ENCODE data around the gene ADGRG4.
"Not testable (repeated sequence)": the region's sequence is repeated elsewhere in the genome, so short reads cannot be mapped to it uniquely, and the experiment has no call there.

Gene ADGRG4

GRCh38 chrX:136300721-136301120, at the start of gene ADGRG4:
TSS of gene ADGRG4 (plus strand) at chrX:136300963. CDS start at chrX:136308778, 7,815 bp downstream.
- DNase-seq (ENCODE audit: low spot score) = not testable (repeated sequence)

GRCh38 chrX:136251041-136251991, 49.4 kb upstream of the ADGRG4 start, which contains the start of gene MAP7D3:
TSS of gene MAP7D3 (minus strand) at chrX:136251400. CDS start at chrX:136251358, 42 bp downstream.
- peak; percentile 60 for DNase-seq (ENCODE audit: low spot score)

DNA sequence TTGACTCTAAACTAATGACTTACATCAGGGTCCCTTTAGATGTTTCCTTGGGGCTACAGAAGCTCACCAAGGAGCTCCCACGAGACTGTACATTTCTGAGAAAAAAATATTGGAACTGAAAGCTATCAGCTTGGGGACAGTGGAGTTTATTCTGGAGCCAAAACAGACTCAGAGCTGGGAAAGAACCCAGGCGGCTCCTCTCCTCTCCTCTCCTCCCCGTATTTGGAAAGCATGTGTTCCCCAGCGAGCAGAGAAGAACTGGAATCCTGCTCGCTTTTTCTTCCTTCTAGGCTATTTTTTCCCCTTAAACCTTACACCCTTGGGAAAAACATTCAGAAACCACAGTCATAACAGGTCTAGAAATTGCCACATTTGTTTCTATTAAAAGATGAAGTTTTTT, 45.2 kb upstream of the ADGRG4 start:
- no peak for DNase-seq (ENCODE audit: low spot score)

DNA sequence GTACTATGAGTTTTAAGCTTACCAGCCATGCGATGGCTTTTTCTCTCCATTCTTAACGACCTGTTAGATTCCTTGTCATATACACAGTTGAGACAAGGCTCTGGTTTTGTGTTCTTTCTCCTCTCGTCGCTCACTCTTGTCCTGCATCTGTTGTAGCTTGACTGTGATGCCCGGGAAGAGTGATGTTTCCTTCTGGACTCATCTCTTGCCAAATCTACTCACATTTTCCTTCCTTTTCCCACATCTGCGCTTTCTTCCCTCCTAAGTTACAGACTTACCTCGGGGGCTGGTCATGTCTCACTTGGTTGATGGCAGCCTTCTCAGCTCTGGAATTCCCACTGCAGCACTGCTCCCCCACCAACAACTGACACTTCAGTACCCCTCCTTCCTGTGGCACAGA, 44.7 kb upstream of the ADGRG4 start:
- DNase-seq (ENCODE audit: low spot score) = no peak

GRCh38 chrX:136258951-136259350, 41.8 kb upstream of the ADGRG4 start:
- no peak for DNase-seq (ENCODE audit: low spot score)

DNA sequence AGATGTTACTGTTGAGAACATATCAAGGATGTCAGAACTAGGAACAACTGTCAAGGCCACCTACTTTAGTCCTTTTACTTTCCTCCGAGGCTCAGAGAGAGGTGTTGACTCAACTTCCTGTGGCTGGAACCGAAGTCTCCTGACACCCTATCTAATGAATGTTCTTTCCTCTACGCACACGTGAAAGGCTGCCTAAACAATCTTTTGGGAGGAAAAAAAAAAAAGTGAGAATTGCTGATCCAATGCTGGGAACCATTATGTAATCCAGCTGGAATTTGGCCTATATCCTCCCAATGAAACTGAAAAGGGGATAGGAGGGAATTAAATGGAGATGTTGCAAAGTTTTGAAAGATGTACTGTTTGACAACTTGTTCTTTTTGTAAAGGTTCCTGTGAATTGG, 41.2 kb upstream of the ADGRG4 start:
- DNase-seq (ENCODE audit: low spot score) = peak; percentile 48

GRCh38 chrX:136260776-136261175, 40.0 kb upstream of the ADGRG4 start:
- no peak for DNase-seq (ENCODE audit: low spot score)

GRCh38 chrX:136261321-136261720, 39.4 kb upstream of the ADGRG4 start:
- no peak for DNase-seq (ENCODE audit: low spot score)

DNA sequence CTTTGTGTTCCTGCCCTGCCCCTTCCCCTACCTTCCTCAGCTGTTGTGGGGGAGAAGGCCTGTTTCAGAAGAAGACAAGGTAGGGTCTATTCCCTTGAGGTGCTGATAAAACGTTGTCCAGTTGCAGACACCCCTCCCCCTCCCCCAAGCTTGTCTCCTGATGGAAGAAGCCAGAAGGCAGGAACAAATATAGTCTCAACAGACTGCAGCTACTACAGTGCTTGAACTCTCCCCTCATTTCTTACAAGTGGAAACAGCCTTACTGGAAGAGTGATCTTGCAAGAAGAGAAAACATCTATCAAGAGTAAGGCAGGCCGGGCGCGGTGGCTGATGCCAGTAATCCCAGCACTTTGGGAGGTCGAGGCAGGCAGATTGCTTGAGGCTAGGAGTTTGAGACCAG, 38.5 kb upstream of the ADGRG4 start:
- DNase-seq (ENCODE audit: low spot score) = no peak

DNA sequence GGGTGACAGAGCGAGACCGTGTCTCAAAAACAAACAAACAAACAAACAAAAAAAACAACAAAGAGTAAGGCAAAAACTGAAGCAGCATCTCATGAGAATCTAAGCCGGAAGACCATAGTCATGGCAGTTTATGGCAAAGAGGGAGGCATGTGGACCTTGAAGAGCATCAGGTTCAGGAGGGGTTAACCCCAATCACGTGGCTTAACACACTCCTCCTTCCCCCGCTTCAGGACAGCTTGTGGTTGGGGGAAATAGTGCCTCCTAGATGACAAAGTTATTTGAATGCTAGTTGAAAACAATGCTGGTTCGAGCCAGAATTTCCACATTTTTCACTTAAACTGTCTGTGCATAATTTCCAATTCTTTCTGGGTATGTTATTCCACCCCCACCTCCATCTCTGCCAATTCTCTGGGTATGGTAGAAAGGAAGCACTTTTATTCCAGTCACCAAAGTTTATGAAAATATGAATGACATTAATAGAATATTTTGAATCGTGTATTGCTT, 37.9 kb upstream of the ADGRG4 start:
- no peak for DNase-seq (ENCODE audit: low spot score)

- DNase-seq (ENCODE audit: low spot score) = no peak
Measured at GRCh38 chrX:136266828-136267227, 33.9 kb upstream of the ADGRG4 start.

- DNase-seq (ENCODE audit: low spot score) = peak; percentile 69
Measured at GRCh38 chrX:136268051-136269048, 32.4 kb upstream of the ADGRG4 start.

DNA sequence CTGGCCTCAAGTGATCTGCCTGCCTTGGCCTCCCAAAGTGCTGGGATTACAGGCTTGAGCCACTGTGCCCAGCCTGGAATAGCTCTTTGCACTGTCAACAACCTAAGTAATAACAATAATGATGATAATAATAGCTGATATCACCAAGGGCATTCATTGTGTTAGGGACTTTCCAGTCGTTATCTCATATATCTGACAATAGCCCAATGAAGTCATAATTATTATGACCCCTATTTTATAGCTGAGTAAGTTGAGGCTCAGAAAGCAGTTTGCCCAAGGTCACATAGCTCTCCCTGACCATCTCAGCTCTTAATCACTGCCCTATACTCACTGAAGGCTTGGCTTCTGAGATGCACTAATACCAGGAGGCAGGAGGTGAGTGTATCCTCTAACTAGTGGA, 30.8 kb upstream of the ADGRG4 start:
- DNase-seq (ENCODE audit: low spot score) = no peak

DNA sequence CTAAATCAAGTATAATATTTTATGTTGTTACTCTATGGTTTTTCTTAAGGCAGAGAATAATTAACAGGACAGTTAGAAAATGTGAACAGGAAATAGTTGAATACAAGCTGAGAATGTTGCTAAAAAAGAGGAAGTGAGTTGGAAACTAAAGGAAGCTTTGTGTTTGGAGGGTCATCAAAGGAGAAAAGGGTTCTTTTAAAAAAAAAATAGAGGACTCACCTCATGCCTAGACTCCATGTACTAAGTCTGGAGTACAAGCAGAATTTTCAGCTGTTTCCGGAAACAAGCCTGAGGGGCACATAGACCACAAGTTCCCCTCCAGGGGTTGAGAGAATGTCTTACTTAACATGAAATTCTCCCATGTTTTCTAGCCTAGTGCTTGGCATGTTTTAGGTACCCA, 29.5 kb upstream of the ADGRG4 start:
- DNase-seq (ENCODE audit: low spot score) = no peak

GRCh38 chrX:136272325-136272724, 28.4 kb upstream of the ADGRG4 start:
- DNase-seq (ENCODE audit: low spot score) = no peak

GRCh38 chrX:136273986-136274385, 26.8 kb upstream of the ADGRG4 start:
- no peak for DNase-seq (ENCODE audit: low spot score)

DNA sequence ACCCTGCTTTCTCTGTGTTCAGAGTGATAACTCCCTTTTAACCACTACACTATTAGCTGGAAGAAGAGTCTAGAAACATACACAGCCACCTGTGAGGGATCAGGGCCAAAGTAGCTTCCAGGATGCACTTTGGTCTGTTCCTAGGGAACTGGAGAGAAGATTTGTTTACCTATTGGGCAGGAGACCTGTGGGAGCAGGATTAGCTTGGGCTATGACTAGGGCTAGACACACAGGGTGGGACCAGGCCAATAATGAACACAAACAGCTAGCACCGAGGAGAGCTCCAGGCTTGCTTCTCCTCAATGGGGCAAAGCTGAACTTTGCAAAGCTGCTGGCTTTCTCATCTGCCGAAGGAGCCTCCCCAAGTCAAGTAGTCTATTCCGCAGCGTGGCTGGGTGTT, 25.2 kb upstream of the ADGRG4 start:
- DNase-seq (ENCODE audit: low spot score) = no peak

- not testable (repeated sequence) for DNase-seq (ENCODE audit: low spot score)
Measured at GRCh38 chrX:136286375-136286774, 14.4 kb upstream of the ADGRG4 start.

- no peak for DNase-seq (ENCODE audit: low spot score)
Measured at GRCh38 chrX:136291824-136292223, 8.9 kb upstream of the ADGRG4 start.

- no peak for DNase-seq (ENCODE audit: low spot score)
Measured at GRCh38 chrX:136292656-136293055, 8.1 kb upstream of the ADGRG4 start.

GRCh38 chrX:136295380-136295779, 5.4 kb upstream of the ADGRG4 start:
- no peak for DNase-seq (ENCODE audit: low spot score)

GRCh38 chrX:136303041-136303440, 2.3 kb downstream of the ADGRG4 start:
- no peak for DNase-seq (ENCODE audit: low spot score)
